NCI-H526 (cell line): ENCODE data around the gene ACTR3C.
"Not testable (repeated sequence)": the region's sequence is repeated elsewhere in the genome, so short reads cannot be mapped to it uniquely, and the experiment has no call there.

Source experiments
- DNase-seq, 2 experiments: peaks; one replicate each; lab custom pipeline; 2025; lab: John Stamatoyannopoulos, UW

The ACTR3C gene

DNA sequence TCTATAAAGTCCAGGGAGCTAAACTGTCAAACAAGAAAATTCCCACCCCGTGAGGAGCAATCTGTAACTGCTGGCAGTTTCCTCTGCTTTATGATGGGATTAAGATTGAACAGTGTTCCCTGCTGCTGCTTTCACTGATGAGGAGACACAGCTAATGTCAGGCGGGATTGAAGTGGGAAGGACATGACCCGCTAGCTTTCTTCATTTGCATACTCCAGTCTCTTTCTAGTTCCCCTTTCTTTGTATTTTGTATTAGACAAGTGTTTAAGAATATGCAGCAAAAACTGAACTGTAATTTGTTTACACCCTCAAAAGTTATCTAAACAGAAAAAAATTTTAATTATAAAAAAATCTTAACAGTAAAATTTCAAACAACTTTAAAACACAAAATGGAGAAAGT, 40.2 kb downstream of the ACTR3C start:
- not testable (repeated sequence) for DNase-seq

GRCh38 chr7:150281681-150282403, 41.5 kb downstream of the ACTR3C start:
- DNase-seq: not testable (repeated sequence)

DNA sequence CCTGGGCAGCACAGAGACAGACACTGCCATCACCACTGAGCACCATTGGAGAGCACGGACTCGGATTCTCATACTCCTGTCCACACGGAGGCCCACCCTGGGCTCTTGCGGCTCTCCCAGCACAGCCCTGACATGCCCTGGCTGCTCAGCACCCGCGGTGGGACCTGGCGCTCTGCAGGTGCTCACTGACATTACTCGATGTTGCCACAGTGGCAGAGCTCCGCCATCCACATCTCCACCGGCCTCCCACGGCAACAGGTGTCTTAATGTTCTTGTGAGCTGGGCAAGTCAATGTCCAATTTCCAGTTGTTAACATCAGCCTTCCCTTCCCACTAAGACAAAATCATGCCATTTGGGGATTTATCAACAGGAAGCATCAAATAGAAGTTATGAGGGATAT, 45.0 kb downstream of the ACTR3C start:
- DNase-seq: not testable (repeated sequence)

- DNase-seq: peak; percentile 9 to 60
Measured at GRCh38 chr7:150276132-150276695, 47.1 kb downstream of the ACTR3C start.

- not testable (repeated sequence) for DNase-seq
Measured at GRCh38 chr7:150271898-150272297, 51.4 kb downstream of the ACTR3C start.

GRCh38 chr7:150270101-150270824, 53.1 kb downstream of the ACTR3C start:
- DNase-seq: not testable (repeated sequence)

DNA sequence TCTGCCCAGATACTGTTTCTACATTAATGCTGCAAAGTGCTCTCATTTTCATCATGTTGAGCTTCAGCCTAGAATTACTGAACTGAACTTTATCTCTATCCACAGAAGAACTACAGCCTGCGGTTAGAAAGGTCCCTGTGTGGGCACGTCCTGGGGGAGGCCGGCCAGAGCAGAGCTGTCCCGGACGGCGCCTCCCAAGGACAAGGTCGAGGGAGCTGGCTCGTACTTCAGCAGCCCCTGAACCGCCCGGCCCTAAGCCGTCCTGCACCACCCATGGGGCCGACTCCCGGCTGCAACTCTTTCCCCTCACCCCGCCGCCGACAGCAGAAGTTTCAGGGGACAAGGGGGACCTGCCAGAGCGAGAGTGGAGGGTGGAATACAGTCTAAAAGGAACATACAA, 54.5 kb downstream of the ACTR3C start:
- not testable (repeated sequence) for DNase-seq

GRCh38 chr7:150268287-150268686, 55.1 kb downstream of the ACTR3C start:
- not testable (repeated sequence) for DNase-seq

- not testable (repeated sequence) for DNase-seq
Measured at GRCh38 chr7:150266953-150267665, 56.2 kb downstream of the ACTR3C start.

- DNase-seq: not testable (repeated sequence)
Measured at GRCh38 chr7:150262656-150263055, 60.7 kb downstream of the ACTR3C start.

DNA sequence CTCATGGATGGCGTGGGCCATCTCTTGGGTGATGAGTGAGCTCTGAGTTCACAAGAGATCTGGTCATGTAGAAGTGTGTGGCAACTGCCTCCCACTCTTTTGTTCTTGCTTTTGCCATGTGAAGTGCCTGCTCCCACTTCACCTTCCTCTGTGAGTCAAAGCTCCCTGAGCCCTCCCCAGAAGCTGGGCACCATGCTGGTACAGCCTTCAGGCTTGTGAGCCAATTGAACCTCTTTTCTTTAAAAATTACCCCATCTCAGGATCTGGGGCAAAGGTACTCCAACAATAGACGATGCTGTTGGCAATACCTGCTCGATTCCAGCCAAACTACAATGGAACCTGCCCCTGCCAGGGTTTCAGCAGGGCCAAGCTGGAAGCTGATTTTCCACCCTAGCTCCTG, 75.6 kb downstream of the ACTR3C start:
- not testable (repeated sequence) for DNase-seq

GRCh38 chr7:150245208-150245607, 78.1 kb downstream of the ACTR3C start:
- not testable (repeated sequence) for DNase-seq

DNA sequence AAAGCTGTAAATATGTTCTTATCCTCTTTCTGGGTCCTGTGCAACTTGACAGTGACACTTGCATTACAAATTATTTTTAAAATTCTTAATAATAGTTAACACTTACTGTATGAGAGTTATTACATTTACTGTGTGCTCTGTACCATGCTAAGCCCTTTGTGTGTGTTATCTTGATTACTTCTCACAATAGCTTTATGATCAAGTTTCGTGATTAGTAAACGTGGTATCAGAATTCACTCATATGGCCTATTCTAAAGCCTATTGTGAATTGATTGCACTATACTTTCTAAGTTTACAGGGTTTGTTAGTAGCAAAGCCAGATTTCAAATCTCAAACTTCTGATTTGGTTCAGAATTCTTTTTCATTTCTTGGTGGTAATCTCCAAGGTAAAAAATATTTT, 80.4 kb downstream of the ACTR3C start:
- not testable (repeated sequence) for DNase-seq

- DNase-seq: not testable (repeated sequence)
Measured at GRCh38 chr7:150225444-150225843, 97.9 kb downstream of the ACTR3C start.

DNA sequence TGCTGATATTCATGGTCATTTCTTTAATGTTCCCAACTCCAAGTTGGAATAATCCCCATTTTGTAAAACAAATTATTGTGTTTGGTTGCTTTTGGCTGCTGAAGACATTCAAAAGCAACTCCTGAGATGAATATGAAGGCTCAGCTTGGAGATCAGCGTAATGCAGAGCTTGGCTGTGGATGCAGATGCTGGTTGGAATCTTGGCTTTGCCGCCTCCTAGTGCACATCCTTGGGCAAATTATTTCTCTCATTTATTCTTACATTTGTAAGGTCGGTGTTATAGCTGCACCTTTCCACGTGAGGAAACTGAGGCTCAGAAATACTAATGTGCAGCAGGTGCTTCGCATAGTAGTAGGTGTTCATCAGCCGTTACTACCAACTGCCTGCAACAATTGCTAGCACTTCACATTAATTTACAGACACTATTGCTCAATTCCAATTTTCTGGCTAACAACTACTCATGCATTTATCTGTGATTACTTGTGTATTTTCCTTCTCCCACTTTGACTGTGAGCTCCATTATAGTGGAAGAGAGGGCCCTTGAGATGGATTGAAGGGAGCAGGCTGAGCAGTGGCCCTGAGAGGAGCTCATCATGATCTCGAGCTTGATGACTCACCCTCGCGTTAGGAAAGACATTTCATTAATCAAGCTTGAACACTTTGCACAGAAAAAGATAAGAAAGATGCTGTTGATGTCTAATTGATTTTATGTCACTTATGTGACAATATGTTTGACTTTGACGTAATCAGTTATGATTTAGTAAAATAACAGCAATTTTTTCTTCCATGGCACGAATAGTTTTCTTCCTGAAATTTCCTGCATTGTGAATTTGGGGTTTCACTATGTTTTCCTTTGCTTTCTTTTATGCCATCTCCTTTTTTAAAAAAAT, 101.0 kb downstream of the ACTR3C start:
- DNase-seq: peak; percentile 24 to 67

GRCh38 chr7:150220673-150221181, 102.6 kb downstream of the ACTR3C start:
- DNase-seq: peak; percentile 22 to 75

DNA sequence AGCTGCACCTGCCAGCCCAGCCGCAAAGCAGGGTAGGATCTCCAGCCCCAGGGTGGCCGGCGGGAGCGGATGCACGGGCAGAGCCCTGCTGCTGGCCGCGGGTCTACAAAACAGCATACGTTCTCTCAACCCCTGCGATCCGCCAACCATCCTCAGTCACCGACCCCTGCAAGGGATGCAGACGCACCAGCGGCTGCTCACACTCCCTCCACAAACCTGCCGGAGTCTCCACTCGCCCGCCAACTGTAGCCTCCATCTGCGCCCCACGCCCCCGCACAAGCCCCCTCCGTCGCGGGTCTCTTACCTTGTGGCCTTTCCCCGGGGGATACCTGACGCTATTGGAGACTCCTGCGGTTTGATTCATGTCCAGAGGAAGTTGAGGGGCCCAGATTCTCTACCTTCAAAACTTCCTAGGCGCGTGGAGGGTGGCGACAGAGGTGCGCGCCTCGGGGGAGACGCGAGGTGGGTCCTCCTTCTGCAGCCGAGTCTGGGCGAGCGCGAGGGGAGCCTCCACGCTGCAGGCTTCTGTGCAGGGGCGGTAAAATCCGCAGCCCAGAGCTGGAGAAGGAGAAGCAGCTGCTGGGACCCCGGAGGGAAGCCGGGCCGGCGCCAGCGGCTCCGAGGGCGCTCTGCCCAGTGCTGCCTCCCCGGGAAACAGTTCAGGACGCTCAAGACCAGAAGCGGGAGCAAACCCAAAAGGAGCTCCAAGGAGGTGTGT, 103.2 kb downstream of the ACTR3C start:
- DNase-seq: peak; percentile 18 to 44

DNA sequence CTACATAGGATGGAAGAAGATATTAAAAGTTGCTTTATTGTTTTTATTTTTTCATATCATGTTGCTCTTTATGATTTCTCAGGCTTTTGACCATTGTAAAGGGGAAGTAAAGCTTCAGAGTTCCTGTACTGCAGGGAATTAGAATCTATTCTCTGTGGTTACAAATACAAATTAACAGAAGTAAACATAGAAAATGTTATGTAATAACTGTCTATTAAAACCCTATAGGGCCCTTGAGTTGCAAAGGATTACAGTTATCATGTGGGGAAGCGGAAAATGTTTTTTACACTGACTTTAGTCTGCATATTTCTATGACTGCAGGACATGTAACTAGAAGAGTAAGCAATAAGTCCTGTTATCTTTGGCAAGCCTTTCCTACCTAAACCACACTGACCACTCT, 116.5 kb downstream of the ACTR3C start:
- DNase-seq: not testable (repeated sequence)

- DNase-seq: not testable (repeated sequence)
Measured at GRCh38 chr7:150205866-150206265, 117.5 kb downstream of the ACTR3C start.

DNA sequence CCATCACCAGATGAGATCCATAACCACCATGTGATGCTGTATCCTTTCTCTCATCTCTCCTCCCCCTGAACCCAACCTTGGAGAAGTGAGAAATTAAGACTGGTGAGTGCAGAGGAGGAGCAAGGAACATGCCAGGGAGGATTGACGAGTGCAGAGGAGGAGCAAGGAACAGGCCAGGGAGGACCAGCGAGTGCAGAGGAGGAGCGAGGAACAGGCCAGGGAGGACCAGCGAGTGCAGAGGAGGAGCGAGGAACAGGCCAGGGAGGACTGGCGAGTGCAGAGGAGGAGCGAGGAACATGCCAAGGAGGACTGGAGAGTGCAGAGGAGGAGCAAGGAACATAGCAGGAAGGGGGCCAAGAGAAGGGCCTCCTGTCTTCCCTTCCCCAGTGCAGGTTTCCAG, 118.8 kb downstream of the ACTR3C start:
- not testable (repeated sequence) for DNase-seq
